ENCODE measurements around the gene MMP25.

MMP25 gene

GRCh38 chr16:3101841-3102470, 55.6 kb downstream of the MMP25 start:
- H3K4me3 ChIP-seq (ENCODE audit: low read depth, low read length), result no peak overlapping the region
- no peak for DNase-seq (ENCODE audit: low read depth)

DNA sequence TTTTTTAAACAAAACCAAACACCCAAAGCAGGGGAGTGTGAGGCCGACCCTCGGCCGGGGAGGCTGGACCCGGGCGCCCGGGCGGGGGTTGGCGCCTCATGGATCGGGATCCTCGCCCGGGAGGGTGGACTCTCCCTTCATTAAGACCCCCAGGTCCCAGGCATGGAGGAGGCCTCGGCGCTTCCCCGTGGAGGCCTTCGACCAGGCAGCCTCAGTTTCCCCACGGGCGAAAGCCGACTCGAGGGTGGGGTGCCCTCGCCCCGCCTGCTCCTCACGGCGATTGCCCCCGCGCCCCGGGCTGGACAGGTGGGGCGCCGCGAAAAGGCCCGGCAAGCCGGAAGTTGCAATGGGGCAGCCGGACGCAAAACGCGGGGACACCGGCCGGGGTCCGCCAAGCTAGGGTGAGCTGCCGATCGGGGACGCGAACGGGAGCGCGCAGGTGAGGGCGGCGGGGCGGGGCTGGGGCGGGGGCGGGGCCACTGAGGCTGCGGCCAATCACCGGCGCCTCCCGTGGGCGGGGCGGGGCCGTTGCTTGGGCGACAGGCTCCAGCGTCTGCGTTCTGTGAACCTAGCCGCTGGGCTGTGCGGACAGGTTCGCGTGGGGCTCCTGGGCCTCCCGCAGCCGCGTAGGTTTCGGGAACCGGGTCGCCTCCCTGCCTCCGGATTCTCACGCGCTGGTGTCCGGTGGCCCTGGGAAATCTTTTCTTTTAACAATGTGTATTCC, 60.0 kb downstream of the MMP25 start:
- peak overlapping the region; percentile 63 for H3K4me3 ChIP-seq (ENCODE audit: low read depth, low read length)
- DNase-seq (ENCODE audit: low read depth), result peak; percentile 58

Measured in skeletal muscle cell (primary cell).